Measurements from ENCODE around the gene IL3.

IL3 gene

DNA sequence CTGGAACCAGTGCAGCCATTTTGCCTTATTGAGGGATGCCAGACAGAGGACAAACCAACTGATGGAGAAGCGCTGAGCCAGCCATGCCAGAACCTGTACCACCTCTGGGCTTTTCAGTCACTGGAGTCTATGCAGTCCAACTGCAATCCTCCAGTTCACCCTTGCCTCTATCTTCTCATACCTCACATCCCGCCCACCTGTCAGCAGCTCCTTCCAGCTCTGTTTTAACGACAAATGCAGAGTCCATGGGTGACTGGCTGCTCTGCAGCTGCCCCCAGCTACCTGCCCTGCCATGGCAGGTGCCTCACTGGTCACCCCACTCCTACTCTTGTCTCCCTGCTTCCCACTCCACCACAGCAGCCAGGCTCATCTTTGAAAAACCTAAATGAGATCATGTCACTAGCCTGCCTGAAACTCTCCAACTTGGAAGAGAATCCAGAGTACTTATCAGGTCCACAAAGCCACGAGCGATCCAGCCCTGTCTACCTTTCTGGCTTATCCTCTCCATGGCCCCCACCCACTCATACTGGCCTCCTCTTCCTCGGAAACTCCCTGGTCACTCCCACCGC, 35.0 kb upstream of the IL3 start:
- no peak for DNase-seq (ENCODE audit: low read depth, low spot score)

- DNase-seq (ENCODE audit: low read depth, low spot score) = no peak
Measured at GRCh38 chr5:132026516-132027008, 33.9 kb upstream of the IL3 start.

DNA sequence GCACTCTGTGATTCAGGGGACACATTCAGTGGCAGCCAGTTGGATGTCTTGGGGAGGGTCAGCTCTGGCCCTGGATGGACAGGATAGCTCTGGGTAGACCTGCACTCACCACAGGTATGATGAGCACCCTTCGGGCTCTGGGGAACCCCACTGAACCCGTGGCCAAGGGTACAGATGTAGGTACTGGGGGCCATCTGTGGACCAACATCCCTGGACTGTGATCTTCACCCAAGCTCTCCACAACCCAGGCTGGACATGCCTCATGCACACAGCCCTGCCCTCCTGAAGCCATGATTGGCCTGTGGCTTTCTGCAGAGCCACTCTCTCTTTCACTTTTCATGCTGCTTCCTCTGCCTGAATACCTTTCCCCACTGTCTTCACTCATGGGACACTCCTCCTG, 33.4 kb upstream of the IL3 start:
- no peak for DNase-seq (ENCODE audit: low read depth, low spot score)

GRCh38 chr5:132029609-132030330, 30.7 kb upstream of the IL3 start:
- no peak for DNase-seq (ENCODE audit: low read depth, low spot score)

DNA sequence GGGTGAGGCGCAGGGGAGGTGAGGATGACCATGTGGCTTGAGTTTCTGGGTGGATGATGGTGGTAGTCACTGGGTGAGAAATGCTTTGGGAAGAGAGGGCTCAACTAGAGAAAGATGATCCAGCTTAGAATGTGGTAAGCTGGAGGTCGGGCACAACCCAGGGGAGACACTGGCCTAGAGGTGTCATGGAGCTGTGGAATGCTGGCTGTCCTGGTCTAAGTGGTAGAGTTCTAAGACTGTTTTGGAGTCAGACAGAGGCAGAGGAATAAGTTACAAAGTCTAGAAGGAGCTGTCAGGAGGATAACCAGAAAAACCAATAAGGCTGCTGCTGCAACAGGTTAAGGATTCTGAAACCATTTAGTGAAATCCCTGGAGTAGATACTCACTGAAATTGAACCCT, 29.8 kb upstream of the IL3 start:
- DNase-seq (ENCODE audit: low read depth, low spot score) = no peak

DNA sequence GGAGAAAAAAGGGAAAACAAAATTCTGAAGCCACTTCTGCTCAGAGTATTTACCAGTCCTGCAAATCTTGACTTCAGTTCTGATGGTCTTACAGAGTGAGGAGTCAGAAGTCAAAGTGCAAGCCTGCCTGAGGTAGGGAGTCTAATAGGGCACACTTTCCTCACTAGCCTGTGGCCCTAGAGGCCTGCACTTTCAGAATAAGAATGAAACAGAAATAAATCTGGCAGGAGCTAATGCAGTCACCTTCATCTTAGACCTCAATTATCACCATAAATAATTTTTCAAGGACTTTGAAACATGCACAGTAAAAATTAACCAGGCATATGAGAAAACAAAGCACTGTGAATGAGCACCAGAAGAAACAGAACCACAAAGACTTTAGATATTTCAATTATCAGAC, 28.3 kb upstream of the IL3 start:
- DNase-seq (ENCODE audit: low read depth, low spot score) = no peak

DNA sequence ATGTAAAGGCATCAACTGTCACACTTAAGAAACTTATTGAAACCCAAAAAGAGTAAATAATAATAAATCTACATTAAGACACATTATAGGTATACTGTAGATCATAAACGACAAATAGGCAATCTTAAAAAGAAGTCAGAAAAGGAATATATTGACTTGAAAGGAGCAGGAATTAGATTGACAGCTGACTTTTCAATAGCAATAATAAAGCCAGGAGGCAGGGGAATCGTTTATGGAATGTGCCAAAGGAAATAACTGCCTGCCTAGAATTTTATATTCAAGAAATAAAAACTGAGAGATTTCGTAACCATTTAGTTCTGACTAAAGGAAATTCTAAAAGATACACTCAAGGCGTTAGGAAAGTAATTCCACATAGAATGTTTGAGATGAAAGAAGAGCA, 27.3 kb upstream of the IL3 start:
- no peak for DNase-seq (ENCODE audit: low read depth, low spot score)

- DNase-seq (ENCODE audit: low read depth, low spot score) = no peak
Measured at GRCh38 chr5:132037353-132037752, 23.1 kb upstream of the IL3 start.

- no peak for DNase-seq (ENCODE audit: low read depth, low spot score)
Measured at GRCh38 chr5:132044207-132044606, 16.2 kb upstream of the IL3 start.

DNA sequence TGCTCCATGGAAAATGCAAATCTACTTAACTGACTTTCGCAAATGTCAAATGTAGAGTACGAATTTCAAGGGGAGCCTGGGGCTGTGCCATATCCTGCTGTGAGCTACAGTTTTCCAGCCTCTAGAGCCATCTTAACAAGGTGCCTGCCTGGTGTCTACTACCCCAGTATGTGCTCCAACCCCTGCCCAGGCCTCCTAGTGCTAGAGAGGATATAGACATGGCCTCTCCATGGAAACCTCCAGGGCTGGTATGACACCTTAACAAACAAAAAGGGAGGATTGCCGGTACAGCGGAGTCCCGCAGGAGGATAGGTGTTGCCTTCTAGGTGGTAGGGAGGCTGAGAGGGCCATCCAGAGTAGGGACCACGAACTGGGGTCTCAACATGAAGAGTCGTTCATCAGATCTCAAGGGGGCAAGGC, 13.6 kb upstream of the IL3 start:
- DNase-seq (ENCODE audit: low read depth, low spot score) = no peak

GRCh38 chr5:132049093-132049492, 11.4 kb upstream of the IL3 start:
- DNase-seq (ENCODE audit: low read depth, low spot score) = no peak

- no peak for DNase-seq (ENCODE audit: low read depth, low spot score)
Measured at GRCh38 chr5:132049559-132049958, 10.9 kb upstream of the IL3 start.

- no peak for DNase-seq (ENCODE audit: low read depth, low spot score)
Measured at GRCh38 chr5:132050136-132050535, 10.3 kb upstream of the IL3 start.

GRCh38 chr5:132050661-132051552, 9.5 kb upstream of the IL3 start:
- no peak for DNase-seq (ENCODE audit: low read depth, low spot score)

- DNase-seq (ENCODE audit: low read depth, low spot score) = no peak
Measured at GRCh38 chr5:132052520-132052919, 7.9 kb upstream of the IL3 start.

GRCh38 chr5:132053483-132053882, 7.0 kb upstream of the IL3 start:
- no peak for DNase-seq (ENCODE audit: low read depth, low spot score)

- no peak for DNase-seq (ENCODE audit: low read depth, low spot score)
Measured at GRCh38 chr5:132054031-132054696, 6.3 kb upstream of the IL3 start.

GRCh38 chr5:132054697-132055440, 5.6 kb upstream of the IL3 start:
- no peak for DNase-seq (ENCODE audit: low read depth, low spot score)

DNA sequence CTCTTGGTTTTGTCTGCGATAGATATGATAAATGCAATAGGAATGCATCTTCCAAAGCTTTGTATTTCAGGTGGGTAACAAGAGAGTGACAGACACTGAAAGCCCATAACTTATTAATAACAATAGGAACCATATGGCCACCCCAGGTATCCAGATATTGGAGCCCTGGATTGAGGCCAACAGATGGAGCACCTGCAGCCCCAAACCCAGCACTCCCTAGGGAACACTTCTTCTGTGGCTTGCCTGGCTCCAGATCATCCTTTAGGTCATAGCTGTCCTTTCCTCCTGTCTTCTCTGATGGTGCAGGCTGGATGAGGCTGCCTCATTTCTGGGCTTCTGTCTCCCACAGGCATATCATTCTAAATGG, 5.0 kb upstream of the IL3 start:
- DNase-seq (ENCODE audit: low read depth, low spot score) = no peak

- no peak for DNase-seq (ENCODE audit: low read depth, low spot score)
Measured at GRCh38 chr5:132055808-132056609, 4.4 kb upstream of the IL3 start.

Data from brain pericyte (primary cell).